H9 (cell line): ENCODE measurements around the gene BCL2L2. TPM values are rescaled to one million over a fixed set of nuclear protein-coding genes. Genes with fewer than 3 reads are reported as not detected.

Experiments
- DNase-seq: peaks from one replicate; pipeline ENCODE4 v3.0.0-alpha.2; 2017
- H2AFZ ChIP-seq: one replicate; pipeline ENCODE4 v1.6.1; 2013; ENCODE audit warnings: mild to moderate bottlenecking, low read length, control low read depth, moderate library complexity
- H2AK5ac ChIP-seq: 2 replicates; pipeline ENCODE4 v1.6.1; 2013; ENCODE audit warnings: low read length, control low read depth, mixed read lengths; ENCODE audit not compliant: insufficient read length
- H2BK120ac ChIP-seq: one replicate; pipeline ENCODE4 v1.6.1; 2013; ENCODE audit warnings: low read depth, mild to moderate bottlenecking, low read length, control low read depth, inconsistent platforms; ENCODE audit not compliant: poor library complexity, severe bottlenecking
- H2BK12ac ChIP-seq: 2 replicates; pipeline ENCODE4 v1.6.1; 2013; ENCODE audit warnings: low read length, control low read depth, mixed read lengths, low read depth; ENCODE audit not compliant: insufficient read length
- H2BK15ac ChIP-seq: 2 replicates; pipeline ENCODE4 v1.6.1; 2013; ENCODE audit warnings: low read depth, low read length, control low read depth
- H2BK20ac ChIP-seq: one replicate; pipeline ENCODE4 v1.6.1; 2013; ENCODE audit warnings: low read depth, mild to moderate bottlenecking, low read length, control low read depth, inconsistent platforms; ENCODE audit not compliant: poor library complexity, severe bottlenecking
- H2BK5ac ChIP-seq: 2 replicates; pipeline ENCODE4 v1.6.1; 2013; ENCODE audit warnings: low read length, control low read depth, mixed read lengths; ENCODE audit not compliant: insufficient read length
- H3K14ac ChIP-seq: 2 replicates; pipeline ENCODE4 v1.6.1; 2013; ENCODE audit warnings: low read length, control low read depth; ENCODE audit not compliant: insufficient read depth
- H3K18ac ChIP-seq: 2 replicates; pipeline ENCODE4 v1.6.1; 2013; ENCODE audit warnings: low read depth, mild to moderate bottlenecking, mixed read lengths, low read length, control low read depth; ENCODE audit not compliant: insufficient read length
- H3K23ac ChIP-seq: 2 replicates; pipeline ENCODE4 v1.6.1; 2013; ENCODE audit warnings: low read length, control low read depth, mixed read lengths, low read depth; ENCODE audit not compliant: insufficient read length
- H3K23me2 ChIP-seq: 2 replicates; pipeline ENCODE4 v1.6.1; 2013; ENCODE audit warnings: low read depth, mild to moderate bottlenecking, mixed read lengths, low read length, control low read depth; ENCODE audit not compliant: insufficient read length, poor library complexity, severe bottlenecking
- H3K27ac ChIP-seq: 2 replicates; pipeline ENCODE4 v1.5.1; 2013; ENCODE audit warnings: low read length, control low read depth, mixed read lengths, low read depth; ENCODE audit not compliant: insufficient read length
- H3K27me3 ChIP-seq: 2 replicates; pipeline ENCODE4 v1.6.1; 2013; ENCODE audit warnings: low read length, control low read depth, inconsistent platforms; ENCODE audit not compliant: insufficient read depth
- H3K4ac ChIP-seq: 2 replicates; pipeline ENCODE4 v1.6.1; 2013; ENCODE audit warnings: low read depth, mild to moderate bottlenecking, control low read depth, inconsistent platforms, low read length, moderate library complexity
- H3K4me1 ChIP-seq: 2 replicates; pipeline ENCODE4 v1.6.1; 2013; ENCODE audit warnings: low read length, control low read depth, inconsistent platforms; ENCODE audit not compliant: insufficient read depth
- H3K4me2 ChIP-seq: 2 replicates; pipeline ENCODE4 v1.6.1; 2013; ENCODE audit warnings: low read length, control low read depth, mixed read lengths; ENCODE audit not compliant: insufficient read length, insufficient read depth
- H3K56ac ChIP-seq: 2 replicates; pipeline ENCODE4 v1.6.1; 2013; ENCODE audit warnings: low read depth, mild to moderate bottlenecking, mixed read lengths, low read length, control low read depth; ENCODE audit not compliant: insufficient read length
- H3K79me1 ChIP-seq: 2 replicates; pipeline ENCODE4 v1.6.1; 2013; ENCODE audit warnings: low read depth, mild to moderate bottlenecking, moderate library complexity, low read length, control low read depth, inconsistent platforms; ENCODE audit not compliant: insufficient read depth, poor library complexity, severe bottlenecking
- H3K79me2 ChIP-seq: 2 replicates; pipeline ENCODE4 v1.6.1; 2013; ENCODE audit warnings: low read length, control low read depth, inconsistent platforms; ENCODE audit not compliant: insufficient read depth
- H3K9ac ChIP-seq: 2 replicates; pipeline ENCODE4 v1.6.1; 2013; ENCODE audit warnings: low read length, control low read depth, mixed read lengths; ENCODE audit not compliant: insufficient read length; ENCODE audit errors: extremely low read depth
- H3K9me3 ChIP-seq: one replicate; pipeline ENCODE4 v1.6.1; 2013; ENCODE audit warnings: low read depth, low read length, inconsistent platforms; ENCODE audit not compliant: control insufficient read depth
- H3T11ph ChIP-seq: one replicate; pipeline ENCODE4 v1.6.1; 2013; ENCODE audit warnings: mild to moderate bottlenecking, low read length, control low read depth, inconsistent platforms
- H4K20me1 ChIP-seq: one replicate; pipeline ENCODE4 v1.6.1; 2013; ENCODE audit not compliant: control insufficient read depth, insufficient read length, insufficient read depth
- H4K5ac ChIP-seq: 2 replicates; pipeline ENCODE4 v1.6.1; 2013; ENCODE audit warnings: low read depth, mild to moderate bottlenecking, mixed read lengths, low read length, control low read depth; ENCODE audit not compliant: insufficient read length
- H4K8ac ChIP-seq: replicated peaks from 2 replicates; pipeline ENCODE4 v1.6.1; 2013; ENCODE audit warnings: low read length, control low read depth, mixed read lengths, low read depth; ENCODE audit not compliant: insufficient read length
- H4K91ac ChIP-seq: 2 replicates; pipeline ENCODE4 v1.6.1; 2013; ENCODE audit warnings: low read depth, mild to moderate bottlenecking, moderate library complexity, mixed read lengths, low read length, control low read depth; ENCODE audit not compliant: insufficient read length
- H3K27ac Mint-ChIP-seq, 3 experiments: 2 replicates in 2 of 3; 3 replicates in 1 of 3; pipeline ENCODE4 v1.8.0; 2020 to 2021; ENCODE audit warnings: mixed read lengths in 3 of 3, mild to moderate bottlenecking in 1 of 3, moderate library complexity in 1 of 3
- H3K27me3 Mint-ChIP-seq: 2 replicates; pipeline ENCODE4 v1.8.0; 2021; ENCODE audit warnings: low read depth, mild to moderate bottlenecking, moderate library complexity, mixed read lengths
- H3K36me3 Mint-ChIP-seq, 3 experiments: 2 replicates in 2 of 3; 3 replicates in 1 of 3; pipeline ENCODE4 v1.8.0; 2020 to 2021; ENCODE audit warnings: low read depth in 3 of 3, mixed read lengths in 3 of 3; ENCODE audit not compliant: insufficient read depth in 1 of 3
- H3K4me1 Mint-ChIP-seq, 2 experiments: 2 replicates each; pipeline ENCODE4 v1.8.0; 2020; ENCODE audit warnings: mixed read lengths in 2 of 2
- H3K4me3 Mint-ChIP-seq, 2 experiments: 2 replicates in 1 of 2; 3 replicates in 1 of 2; pipeline ENCODE4 v1.8.0; 2020 to 2021; ENCODE audit warnings: mild to moderate bottlenecking in 2 of 2, mixed read lengths in 2 of 2, moderate library complexity in 1 of 2
- H3K9me3 Mint-ChIP-seq, 2 experiments: 2 replicates in 1 of 2; 3 replicates in 1 of 2; pipeline ENCODE4 v1.8.0; 2020; ENCODE audit warnings: mild to moderate bottlenecking in 2 of 2, mixed read lengths in 2 of 2, moderate library complexity in 1 of 2
- CTCF ChIP-seq: fragments of 200-600 bp; sonication (generic); conservative IDR thresholded peaks from 3 replicates; pipeline ENCODE4 v1.8.0; 2021; ENCODE audit warnings: antibody characterized with exemption, mild to moderate bottlenecking
- WGBS: extraction: QIAGEN DNeasy Blood & Tissue Kit; methylation state at CpG from one replicate; pipeline ENCODE4 v1.1.7; 2013; ENCODE audit warnings: missing lambda C conversion rate, low lambda C conversion rate, mixed read lengths; ENCODE audit not compliant: insufficient read length; ENCODE audit errors: extremely low coverage; 5-methylcytosine and 5-hydroxymethylcytosine counted together
- total RNA-seq: library from RNA; stranded (reverse); gene quantifications from 2 replicates; pipeline ENCODE4 v1.2.1, GENCODE V29; 2021

Gene BCL2L2
- total RNA-seq, 1 experiment from 2014 or later = 8.4 TPM

GRCh38 chr14:23357261-23357660 lies 50.6 kb downstream of the BCL2L2 start:
- no peak for DNase-seq
- H3K14ac ChIP-seq = no peak overlapping the region
- no peaks in the 10 kb centered on the region; the same call in 1 of the 2 replicates for H3K27me3 ChIP-seq
- H2BK12ac ChIP-seq = no peak overlapping the region
- Mint-ChIP-seq H3K27me3 (peaks cover 23% of the 10 kb centered on the region), H3K4me1 (peaks cover 14 to 16% of the 10 kb centered on the region in 2 experiments), H3K36me3 (peaks cover 16 to 48% (median 36%) of the 10 kb centered on the region in 3 experiments), H3K4me3 (no peak overlapping the region), H3K27ac (no peak overlapping the region), H3K9me3 (no peaks in the 10 kb centered on the region)
- no peak overlapping the region for H3K4me2 ChIP-seq
- no peak overlapping the region for H2AFZ ChIP-seq
- no peak overlapping the region for H4K91ac ChIP-seq
- H3K9me3 ChIP-seq = no peaks in the 10 kb centered on the region
- H2BK20ac ChIP-seq = no peak overlapping the region
- no peak overlapping the region for H4K5ac ChIP-seq
- WGBS = no CpG with 5 or more reads among the region's 8 CpGs
- TF ChIP-seq CTCF = no peak
- H3K4me1 ChIP-seq = 0 out of 2 replicates have a peak, but pooled peaks cover 2% of the 10 kb centered on the region
- no peaks in the 10 kb centered on the region for H3K23me2 ChIP-seq
- H3K9ac ChIP-seq = no peak overlapping the region
- H2BK120ac ChIP-seq = no peak overlapping the region
- no peak overlapping the region for H3T11ph ChIP-seq
- no peak overlapping the region for H3K18ac ChIP-seq
- H4K8ac ChIP-seq = no peak overlapping the region
- no peak overlapping the region for H3K23ac ChIP-seq
- no peak overlapping the region for H3K4ac ChIP-seq
- no peak overlapping the region for H2AK5ac ChIP-seq
- no peak overlapping the region for H2BK5ac ChIP-seq
- no peak overlapping the region for H3K56ac ChIP-seq
- no peaks in the 10 kb centered on the region for H4K20me1 ChIP-seq
- H2BK15ac ChIP-seq = no peak overlapping the region
- H3K27ac ChIP-seq = no peak overlapping the region
- no peaks in the 10 kb centered on the region for H3K79me1 ChIP-seq
- no peaks in the 10 kb centered on the region for H3K79me2 ChIP-seq
